NCI-H510A treated with DMSO at 0.1 percent for 48 hours (cell line): ENCODE data around the gene KIAA0825.

Source experiments
- DNase-seq: peaks from one replicate; lab custom pipeline; 2025; lab: John Stamatoyannopoulos, UW

KIAA0825 gene

DNA sequence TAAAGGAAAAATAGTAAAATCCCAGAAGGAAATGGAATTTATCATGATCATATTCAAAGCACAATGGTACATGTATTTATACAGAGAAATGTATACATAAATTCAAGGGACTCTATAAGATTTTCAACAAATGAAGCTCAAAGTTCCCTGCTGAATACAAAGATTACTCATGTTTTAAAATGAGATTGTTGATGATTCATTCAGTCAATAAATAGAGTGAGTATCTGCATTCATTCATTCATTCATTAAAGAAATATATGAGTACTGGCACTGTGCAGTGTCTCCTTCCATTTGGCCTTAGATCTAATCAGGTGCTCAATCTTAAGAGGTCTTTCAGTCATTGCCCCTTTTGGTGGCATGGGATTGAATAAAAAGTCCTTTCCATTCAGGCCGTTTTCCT, 310.0 kb downstream of the KIAA0825 start:
- no peak for DNase-seq

DNA sequence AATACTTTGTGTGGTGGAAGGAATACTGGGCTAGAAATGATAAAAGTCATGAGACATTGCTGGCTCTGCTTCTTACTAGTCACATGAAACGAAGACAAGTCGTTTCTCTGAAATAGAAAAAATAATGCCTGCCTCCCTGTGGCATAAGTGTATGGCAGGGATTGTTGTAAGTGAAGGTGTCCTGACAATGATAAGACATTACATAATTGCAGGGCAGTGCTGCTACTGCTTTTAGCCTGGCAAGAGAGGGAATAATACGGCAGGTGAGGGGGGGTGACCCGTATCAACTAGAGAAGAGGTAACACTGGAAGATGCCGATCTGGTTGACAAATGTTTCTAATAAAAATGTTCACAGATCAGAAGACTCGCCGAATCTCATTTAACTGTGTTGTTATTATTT, 314.3 kb downstream of the KIAA0825 start:
- no peak for DNase-seq

DNA sequence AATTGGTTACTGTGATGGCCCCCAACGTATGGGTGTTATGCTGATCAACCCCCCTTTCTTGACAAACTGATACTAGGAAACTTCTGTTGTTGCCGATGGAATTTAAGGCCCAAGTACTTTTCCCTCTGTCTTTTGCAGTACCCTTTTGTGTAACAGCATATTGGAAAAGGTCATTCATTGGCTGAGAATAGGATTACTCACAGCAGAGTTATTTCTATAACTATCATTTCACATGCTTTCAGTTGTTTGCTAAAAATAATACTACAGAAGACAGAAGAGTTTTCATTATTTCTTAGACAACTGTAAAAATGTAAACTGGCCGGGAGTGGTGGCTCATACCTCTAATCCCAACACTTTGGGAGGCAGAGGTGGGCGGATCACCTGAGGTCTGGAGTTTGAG, 329.5 kb downstream of the KIAA0825 start:
- DNase-seq = no peak

DNA sequence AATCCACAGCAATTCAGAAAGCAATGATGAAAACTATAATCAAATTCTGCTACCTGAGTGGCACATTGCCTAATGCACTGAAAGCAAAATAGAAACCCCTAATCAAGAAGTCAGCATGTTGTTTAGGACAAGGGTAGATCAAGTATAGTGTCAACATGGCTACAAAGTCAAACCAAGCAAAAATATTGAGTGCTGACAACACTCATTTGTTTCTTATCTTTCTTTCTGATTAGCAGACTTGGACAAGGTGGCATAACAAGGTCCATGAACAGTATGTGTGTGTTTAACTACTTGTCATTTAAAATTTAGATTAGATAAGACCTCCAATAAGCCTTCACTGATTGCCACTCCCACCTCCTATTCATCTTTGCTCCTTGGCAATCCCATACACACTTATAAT, 332.4 kb downstream of the KIAA0825 start:
- no peak for DNase-seq

DNA sequence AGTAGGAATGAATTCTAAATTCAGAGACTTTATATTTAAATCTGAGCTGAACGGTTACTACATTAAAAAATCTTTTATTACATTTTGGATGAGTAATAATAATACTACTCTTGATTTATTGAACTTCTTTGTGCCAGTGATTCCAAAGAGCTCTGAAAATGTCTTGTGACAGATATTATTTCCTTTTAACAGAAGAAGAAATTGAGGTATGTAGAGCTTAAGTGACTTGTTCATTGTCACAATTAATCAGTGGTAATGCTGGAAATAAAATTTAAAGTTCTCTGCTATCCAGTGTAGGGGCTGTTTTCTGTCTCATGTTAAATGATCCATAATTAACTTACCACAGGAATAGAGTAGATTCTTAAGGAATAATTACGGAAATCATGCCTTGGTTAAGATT, 335.3 kb downstream of the KIAA0825 start:
- no peak for DNase-seq

DNA sequence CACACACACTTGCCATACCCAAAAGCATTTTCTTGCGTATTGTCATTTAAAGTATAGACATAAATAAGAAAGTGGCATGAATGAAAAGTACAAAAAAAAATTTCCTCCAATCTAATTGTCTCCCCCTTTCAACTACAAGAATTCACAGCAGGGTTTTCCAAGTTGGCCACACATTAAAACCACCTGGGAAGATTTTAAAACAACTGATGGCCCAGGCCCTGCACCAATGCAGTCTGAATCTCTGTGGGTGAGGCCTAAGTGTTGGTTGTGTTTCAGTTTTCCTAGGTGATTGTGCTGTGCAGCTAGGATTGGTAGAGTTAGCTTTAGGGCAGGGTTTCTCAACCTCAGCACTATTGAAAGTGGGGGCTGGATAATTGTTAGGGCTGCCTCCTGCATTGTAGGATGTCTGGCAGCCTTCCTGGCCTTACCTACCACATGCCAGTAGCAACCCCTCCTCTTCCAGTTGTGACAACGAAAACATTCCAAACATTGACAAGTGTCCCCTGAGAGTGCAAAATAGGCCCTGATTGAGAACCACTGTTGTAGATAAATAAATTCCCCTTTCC, 337.1 kb downstream of the KIAA0825 start:
- DNase-seq = no peak

DNA sequence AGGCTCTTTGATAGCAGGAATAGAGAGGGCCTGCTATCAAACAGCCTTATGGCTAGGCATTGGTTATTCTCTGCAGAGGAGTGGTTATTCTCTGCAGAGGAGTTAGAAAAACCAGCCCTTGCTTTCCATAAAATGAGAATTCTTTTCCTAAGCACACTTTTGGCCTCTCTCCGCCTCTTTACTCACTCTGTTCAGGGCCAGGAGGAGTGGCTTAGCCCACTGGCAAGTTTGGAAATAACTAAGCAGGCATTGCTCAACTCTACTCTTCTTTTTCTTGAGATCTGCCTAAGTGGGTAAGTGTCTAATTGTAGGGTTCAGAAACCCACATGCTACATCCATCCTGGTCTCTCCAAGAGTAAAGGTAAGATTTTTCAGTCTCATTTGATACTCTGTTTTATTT, 341.7 kb downstream of the KIAA0825 start:
- no peak for DNase-seq

DNA sequence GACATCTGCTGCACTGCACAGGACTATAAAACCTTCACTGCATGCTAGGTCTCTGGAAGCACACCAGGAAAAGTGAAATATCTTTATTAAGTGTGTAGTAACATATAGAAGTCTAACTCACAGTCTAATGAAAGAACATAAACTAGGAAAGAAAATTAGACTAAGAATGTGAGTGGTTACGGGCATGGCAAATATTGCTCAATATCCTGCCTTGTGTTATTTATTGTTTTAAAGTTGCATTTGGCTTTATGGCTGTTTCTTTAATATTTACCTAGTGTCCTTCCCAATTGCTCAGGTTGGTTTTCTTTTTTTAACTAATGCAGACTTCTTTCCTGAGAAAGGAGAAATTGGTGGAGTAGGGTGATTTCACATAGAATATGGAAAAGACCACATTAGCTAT, 342.4 kb downstream of the KIAA0825 start:
- DNase-seq = no peak

DNA sequence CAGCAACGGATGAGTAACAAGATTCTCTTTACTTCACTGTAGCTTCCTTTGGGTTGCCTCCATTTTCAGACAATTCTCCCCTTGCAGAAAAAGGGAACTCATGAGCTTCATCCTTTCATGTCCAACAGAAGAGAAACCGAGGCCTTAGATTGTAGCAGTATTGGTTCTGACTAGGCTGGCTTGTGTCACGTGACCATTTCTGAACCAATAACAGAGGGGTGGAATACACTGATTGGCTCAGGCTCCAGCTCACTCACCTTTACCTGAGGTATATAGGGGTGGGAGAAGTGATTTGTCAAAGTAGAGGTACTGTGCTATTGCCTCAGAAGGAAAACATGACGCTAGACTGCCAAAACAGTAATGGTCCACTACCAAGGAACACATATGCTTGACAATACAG, 343.7 kb downstream of the KIAA0825 start:
- DNase-seq = no peak

DNA sequence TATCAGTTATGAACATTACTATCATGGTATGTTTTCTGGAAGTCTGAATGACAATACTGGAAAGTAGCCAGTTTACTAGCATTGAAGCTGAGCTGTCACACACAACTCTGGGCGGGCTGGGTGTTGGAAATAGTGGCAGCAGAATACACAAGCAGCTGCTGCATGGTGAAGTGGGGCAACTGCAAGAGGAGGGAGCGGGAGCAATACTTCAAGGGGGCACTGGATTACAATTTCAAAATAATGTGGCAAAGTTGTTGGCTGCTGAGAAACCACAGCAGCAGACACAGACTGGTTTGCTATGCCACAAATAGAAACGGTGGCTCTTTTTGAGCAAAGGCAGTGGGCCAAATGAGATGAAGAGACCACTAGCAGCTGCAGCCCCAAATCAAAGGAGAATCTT, 350.2 kb downstream of the KIAA0825 start:
- no peak for DNase-seq

DNA sequence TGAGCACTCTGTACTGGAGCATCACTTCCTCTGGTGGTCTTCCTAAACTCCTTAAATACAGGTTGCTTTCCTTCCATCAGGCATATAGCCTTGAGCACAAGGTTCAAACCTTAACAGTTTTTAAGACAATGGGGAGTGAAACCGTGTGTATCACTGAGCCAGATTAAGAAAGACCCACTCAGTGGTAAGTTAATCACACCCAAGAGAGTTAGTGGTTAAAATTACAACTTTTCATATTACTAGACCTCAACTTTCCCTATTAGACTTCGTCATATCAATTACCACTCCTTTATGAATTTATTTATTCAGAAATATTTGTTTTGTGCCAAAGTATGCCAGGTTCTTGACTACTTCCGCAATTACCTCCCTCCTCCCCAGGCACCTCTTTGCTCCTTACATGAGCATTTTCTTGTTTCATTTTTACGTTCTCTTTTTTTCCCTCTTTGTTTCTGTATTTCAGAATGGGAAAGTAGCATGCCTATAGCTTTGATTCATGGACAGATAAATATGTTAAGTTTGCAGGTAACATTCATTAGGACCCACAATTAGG, 351.0 kb downstream of the KIAA0825 start:
- DNase-seq = no peak

DNA sequence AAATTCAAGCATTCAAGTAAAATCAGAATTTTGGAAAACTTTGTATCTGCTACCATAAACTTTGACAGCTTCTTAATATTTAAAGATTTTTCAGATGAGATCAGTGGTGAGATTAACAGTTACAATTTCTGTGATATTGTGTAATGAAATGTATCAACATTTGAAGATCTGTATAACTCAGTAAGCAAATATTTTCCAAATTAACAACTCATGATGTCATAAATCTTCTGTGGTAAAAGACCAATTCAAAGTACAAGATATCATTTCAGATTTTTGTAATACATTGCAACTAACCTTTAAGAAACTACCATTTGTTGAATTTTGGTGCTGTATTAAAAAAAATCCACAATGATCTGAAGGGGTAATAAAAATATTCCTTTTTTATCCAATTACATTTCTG, 352.2 kb downstream of the KIAA0825 start:
- DNase-seq = no peak

DNA sequence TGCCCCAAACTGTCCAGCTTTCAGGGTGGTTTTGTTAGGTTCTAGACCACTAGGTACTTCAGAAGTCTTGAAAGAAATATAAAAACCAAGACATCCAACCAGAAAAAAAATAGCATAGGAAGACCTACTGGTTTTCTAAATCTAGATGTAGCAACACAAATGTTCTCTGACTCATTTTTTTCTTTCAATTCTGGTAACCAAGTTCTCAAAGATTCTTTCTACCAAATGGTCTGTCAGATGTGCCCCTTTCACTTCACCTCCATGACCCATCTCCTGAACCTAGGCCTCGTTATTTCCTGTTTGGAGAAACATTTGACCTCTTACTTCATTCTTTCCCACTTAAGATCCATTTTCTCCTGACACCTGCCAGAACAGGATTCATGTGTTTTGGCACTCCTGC, 355.3 kb downstream of the KIAA0825 start:
- no peak for DNase-seq

DNA sequence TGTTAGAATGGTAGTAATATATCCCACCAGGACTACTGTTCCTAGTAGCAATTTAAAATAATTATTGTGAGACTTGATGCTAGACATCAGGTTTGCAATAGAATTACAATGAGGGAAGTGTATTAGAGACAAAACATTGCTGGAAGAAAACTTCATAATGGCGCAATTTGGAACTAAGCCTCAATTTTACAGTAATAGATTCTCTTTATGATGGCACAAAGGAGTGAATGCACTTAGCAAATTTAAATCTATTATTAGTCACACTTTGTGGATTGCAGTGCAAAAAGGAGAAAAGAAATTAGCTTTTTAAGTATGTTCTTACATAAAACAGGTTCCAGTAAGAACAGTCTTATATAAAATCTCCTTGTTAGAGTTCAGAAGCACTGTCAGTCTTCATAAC, 358.3 kb downstream of the KIAA0825 start:
- DNase-seq = no peak

DNA sequence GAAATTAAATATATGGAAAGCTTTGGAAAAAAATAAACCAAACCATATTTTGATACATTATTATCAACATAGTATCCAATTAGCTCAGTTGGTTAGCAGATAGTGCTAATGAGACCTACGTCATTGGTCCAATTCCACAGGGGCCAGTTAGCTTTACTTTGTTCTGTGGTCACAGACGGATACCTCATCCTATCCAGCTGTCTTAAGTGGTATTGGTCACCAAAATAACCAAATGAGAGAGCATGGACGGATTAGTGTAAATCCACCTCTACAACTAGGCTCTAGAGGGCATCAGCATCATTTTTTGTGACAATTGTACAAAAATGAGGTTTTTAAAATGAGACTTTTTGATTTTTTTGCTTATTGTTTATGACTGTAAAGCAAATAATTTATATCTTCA, 364.2 kb downstream of the KIAA0825 start:
- no peak for DNase-seq

DNA sequence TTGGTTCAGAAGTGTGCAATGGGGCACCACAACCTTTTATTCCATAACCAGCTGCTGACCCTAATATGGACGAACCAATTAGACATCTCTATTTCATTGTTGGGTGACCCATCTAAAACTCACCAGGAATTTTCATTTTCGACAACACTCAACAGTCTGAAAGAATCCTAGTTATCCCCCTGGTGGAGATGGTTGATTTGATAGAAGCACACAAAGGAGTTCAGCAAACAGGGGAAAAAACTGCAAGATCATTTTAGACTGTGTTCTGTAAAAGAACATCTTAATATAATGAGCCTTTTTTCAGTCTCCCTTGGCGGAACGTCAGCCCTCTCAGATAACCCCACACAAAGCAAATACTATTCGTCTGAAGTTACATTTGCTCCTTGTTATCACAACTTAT, 367.4 kb downstream of the KIAA0825 start:
- no peak for DNase-seq

DNA sequence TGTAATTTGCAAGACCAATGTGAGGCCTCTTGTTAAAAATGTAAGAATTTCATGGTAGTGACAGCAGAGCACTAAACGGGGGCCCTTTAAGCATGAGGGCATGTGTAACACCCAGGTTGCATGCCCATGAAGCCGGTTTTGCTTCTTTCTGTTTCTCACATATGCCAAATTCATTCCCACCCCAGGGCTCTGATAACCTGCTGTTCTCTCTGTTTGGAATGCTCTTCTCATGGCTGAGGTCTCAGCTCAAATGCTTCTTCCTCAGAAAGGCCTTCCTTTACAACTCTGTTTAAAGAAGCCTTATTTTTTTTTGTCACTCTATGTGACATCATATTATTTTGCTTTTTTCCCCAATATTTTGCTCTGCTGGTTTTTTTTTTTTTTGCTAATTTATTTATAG, 369.0 kb downstream of the KIAA0825 start:
- no peak for DNase-seq

DNA sequence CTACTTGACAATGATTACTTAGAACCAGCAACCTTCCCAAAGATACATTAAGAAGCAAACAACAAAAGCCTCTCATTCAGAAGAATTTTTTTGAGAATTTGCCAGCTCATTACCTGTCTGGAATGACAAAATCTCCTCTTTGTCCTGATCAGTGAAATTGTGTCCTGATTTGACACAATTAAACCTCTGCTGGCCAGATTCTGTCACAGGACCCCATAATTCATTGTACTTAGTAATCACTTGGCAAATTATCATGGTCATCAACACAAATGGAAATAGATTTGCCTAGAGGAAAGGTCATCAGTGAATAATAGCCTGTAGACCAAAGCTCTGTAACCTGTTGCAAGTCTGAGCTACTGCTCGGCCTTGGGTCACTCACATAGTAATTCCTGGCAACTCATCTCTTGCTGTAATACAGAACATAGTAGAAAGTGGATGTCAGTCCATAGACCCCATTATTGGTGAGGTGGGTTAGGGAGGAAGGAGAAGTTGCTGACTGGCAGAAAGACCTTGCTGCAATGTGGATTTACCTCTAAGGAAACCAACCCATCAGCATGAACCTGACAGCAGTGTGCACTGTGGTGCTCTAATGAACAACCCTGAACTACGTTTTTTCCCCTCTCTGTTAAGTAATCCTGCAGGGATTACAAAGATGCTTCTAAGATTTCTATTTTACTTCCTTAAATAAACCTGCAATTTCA, 370.1 kb downstream of the KIAA0825 start:
- DNase-seq = no peak

DNA sequence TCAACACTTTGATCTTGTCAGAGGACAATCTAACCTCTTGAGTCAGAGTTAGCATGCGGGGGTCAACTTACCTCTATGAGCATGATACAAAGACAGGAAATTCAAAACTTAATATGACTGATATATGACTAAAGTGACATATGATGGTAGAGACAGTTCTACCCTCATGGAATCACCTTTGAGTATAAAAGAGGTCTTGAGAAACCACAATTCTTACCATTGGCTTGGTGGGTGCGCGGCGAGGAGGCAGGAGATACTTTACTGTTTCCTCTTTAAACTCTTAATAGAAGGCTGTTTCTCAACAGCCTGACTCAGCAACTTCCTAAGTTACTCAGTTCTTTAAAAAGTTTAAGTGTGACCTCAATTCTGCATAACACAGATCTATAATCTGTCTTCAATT, 372.8 kb downstream of the KIAA0825 start:
- no peak for DNase-seq

DNA sequence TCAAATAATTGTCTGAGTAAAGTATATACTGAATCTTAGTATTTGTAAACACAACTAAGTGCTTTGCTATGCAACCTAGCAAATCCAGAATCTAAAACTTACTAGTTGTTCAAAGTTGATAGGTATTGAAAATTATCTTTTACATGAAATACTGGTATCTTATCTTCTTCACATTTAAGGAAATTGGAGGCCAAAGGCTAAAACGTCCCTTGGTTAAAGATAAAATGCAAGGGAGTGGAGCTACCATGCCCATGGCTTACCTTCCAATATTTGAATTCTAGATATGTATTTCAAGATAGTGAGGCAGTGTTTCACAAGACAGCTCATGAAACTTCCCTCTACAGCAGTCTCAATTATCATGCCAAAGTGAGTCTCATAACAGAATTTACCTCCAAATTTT, 373.5 kb downstream of the KIAA0825 start:
- DNase-seq = no peak

DNA sequence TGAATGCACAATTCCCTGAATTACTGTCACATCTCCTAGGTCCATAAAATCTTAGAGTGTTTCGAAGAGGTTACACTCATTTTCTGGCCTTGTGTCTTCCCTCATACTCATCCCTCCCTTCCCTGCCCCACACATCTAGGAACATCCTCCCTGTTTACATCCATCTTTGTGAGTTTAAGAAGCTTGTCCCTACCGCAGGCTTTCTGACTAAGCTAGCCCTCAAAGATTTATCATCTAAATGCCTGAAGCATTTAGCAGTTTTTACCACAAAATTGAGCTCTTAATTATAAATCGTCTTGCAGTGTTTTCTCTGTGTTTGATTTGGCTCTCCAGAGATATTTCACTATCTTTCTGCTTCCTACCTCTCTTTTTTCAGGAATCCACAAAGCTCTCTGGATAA, 374.8 kb downstream of the KIAA0825 start:
- no peak for DNase-seq

DNA sequence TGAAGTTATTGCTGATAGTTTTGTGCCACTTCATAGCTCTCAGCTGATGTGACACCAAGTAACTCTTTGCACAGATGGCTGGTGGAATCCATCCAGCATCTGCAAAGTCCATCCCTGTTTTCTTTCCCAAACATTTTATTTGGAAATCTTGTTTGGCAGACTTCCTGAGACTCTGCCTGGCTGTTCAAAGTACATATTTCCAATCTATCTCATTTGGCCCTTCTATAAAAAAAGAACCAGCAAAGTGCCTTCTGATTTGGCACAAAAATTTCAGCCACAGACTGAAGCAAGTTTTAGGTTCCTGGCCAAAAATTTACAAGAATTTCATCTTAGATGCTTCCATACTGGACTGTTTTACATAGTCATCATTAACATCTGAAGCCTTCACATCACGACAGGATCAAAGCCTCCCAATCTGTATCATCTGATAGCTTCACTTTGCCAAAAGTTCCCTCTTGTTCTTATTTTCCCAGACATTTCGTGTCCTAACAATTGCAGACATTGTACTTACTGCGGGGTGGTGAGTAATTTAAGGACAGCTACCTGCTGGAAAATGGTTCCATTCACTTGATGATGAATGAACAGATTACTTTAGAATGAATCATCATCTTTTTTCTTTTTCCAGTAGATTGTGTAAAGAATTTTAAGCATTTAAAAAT, 377.3 kb downstream of the KIAA0825 start:
- no peak for DNase-seq

DNA sequence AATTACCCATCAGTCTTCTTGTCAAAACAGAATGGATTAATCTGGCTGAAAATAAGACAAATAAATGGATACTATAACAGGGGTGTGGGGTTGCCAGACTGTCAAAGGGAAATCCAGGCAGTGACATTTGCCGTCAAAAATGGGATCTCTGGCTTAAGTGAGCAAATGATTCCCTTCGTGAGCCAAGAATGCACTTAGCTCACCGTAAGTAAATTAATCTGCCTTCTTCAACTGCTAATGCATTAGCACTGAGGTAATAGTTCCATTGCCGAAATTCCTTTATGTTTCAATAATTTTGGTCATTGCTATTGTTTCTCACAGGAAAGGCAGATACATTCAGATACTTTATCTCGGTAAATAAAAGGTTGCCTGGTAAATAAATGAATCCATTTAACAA, 377.8 kb downstream of the KIAA0825 start:
- DNase-seq = no peak

DNA sequence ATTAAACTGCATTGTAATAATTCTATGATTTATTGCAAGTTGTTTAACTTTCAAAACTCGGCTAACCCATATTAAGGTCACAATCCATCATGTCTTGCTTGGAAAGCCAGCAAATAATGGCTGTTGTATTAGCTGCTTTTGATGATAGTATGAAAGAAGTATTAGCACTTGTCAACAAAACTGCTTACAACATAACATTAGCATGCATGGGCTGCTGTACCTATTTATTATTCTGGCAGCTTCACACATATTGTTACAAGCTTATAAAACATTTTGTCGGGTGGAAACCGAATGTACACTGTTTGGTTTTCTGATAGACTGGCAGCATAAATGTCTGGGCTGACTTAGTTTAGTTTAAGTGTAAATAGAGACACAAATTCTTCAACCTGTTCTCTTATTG, 378.3 kb downstream of the KIAA0825 start:
- DNase-seq = no peak
